Thymus (tissue), 11 donors: Measurements from ENCODE around the gene RASA3. TPM values are rescaled to one million over a fixed set of nuclear protein-coding genes. Genes with fewer than 3 reads are reported as not detected.
A peak's percentile ranks its signal among the peaks of the same experiment; 100 is the strongest.

Source experiments
- DNase-seq, 9 donors: peaks; one replicate each; pipeline ENCODE4 v3.0.0-alpha.2; 2013; ENCODE audit warnings: low spot score in 9 of 9, low read depth in 6 of 9, missing footprints in 1 of 9
- H3K27ac ChIP-seq, 2 donors: one replicate each; pipeline ENCODE4 v1.5.1; 2013; ENCODE audit warnings: control low read depth in 1 of 2, low read depth in 1 of 2, low read length in 1 of 2, mild to moderate bottlenecking in 1 of 2, moderate library complexity in 1 of 2
- H3K27me3 ChIP-seq, 2 donors: one replicate each; pipeline ENCODE4 v1.5.1; 2013; ENCODE audit warnings: low read length in 1 of 2; ENCODE audit not compliant: control insufficient read depth in 2 of 2, insufficient read depth in 1 of 2
- H3K36me3 ChIP-seq, 2 donors: one replicate each; pipeline ENCODE4 v1.5.1; 2013; ENCODE audit warnings: low read length in 1 of 2, mild to moderate bottlenecking in 1 of 2, moderate library complexity in 1 of 2; ENCODE audit not compliant: control insufficient read depth in 2 of 2, insufficient read depth in 2 of 2
- H3K4me1 ChIP-seq, 2 donors: one replicate each; pipeline ENCODE4 v1.5.1; 2013; ENCODE audit warnings: low read length in 2 of 2; ENCODE audit not compliant: control insufficient read depth in 2 of 2, insufficient read depth in 2 of 2
- H3K4me3 ChIP-seq, 2 donors: one replicate each; pipeline ENCODE4 v1.5.1; 2013; ENCODE audit warnings: low read length in 2 of 2, control low read depth in 1 of 2, mild to moderate bottlenecking in 1 of 2
- H3K9me3 ChIP-seq, 2 donors: one replicate each; pipeline ENCODE4 v1.5.1; 2013; ENCODE audit warnings: low read length in 1 of 2, mild to moderate bottlenecking in 1 of 2; ENCODE audit not compliant: control insufficient read depth in 2 of 2, insufficient read depth in 1 of 2
- WGBS: extraction: QIAGEN DNeasy Blood & Tissue Kit; methylation state at CpG from one replicate; pipeline ENCODE4 v1.1.7; 2013; 5-methylcytosine and 5-hydroxymethylcytosine counted together
- polyA plus RNA-seq: library from polyadenylated mRNA; stranded (reverse); fragments of 200-250 nt; gene quantifications from one replicate; pipeline ENCODE4 v1.2.3, GENCODE V29; 2013
- total RNA-seq: library from RNA; stranded (reverse); fragments of 120-200 nt; gene quantifications from one replicate; pipeline ENCODE4 v1.2.4, GENCODE V29; 2013
- donor health status: healthy.

The RASA3 gene
- total and polyA plus RNA-seq, 2 donors, result 23.8 to 25.1 TPM

GRCh38 chr13:114089751-114090400, 42.5 kb downstream of the RASA3 start:
- H3K27me3 ChIP-seq, result no peaks in the 10 kb centered on the region
- H3K4me3 ChIP-seq, result no peak overlapping the region
- H3K4me1 ChIP-seq, result peaks cover 0 to 9% of the 10 kb centered on the region in 2 donors
- DNase-seq, result no peak
- no peak overlapping the region for H3K27ac ChIP-seq
- WGBS, result 93% methylated on average over 25 of the region's 25 CpGs
- H3K9me3 ChIP-seq, result peaks cover 3 to 28% of the 10 kb centered on the region in 2 donors
- peaks cover 0 to 3% of the 10 kb centered on the region in 2 donors for H3K36me3 ChIP-seq

- H3K27ac ChIP-seq, result no peak overlapping the region
- no peak overlapping the region for H3K4me3 ChIP-seq
- WGBS, result 94% methylated on average over 15 of the region's 15 CpGs
- no peaks in the 10 kb centered on the region for H3K27me3 ChIP-seq
- peaks cover 0 to 3% of the 10 kb centered on the region in 2 donors for H3K36me3 ChIP-seq
- peaks cover 0 to 9% of the 10 kb centered on the region in 2 donors for H3K4me1 ChIP-seq
- DNase-seq, result no peak
- H3K9me3 ChIP-seq, result peaks cover 3 to 28% of the 10 kb centered on the region in 2 donors
Observed at GRCh38 chr13:114089341-114089740, 43.1 kb downstream of the RASA3 start.

- Histone ChIP-seq H3K36me3 (peaks cover 0 to 3% of the 10 kb centered on the region in 2 donors), H3K4me1 (peaks cover 0 to 9% of the 10 kb centered on the region in 2 donors), H3K27ac (no peak overlapping the region), H3K9me3 (peaks cover 3 to 28% of the 10 kb centered on the region in 2 donors), H3K27me3 (no peaks in the 10 kb centered on the region), H3K4me3 (no peak overlapping the region)
- 97% methylated on average over 7 of the region's 7 CpGs for WGBS
- DNase-seq, result no peak
Observed at GRCh38 chr13:114088863-114089262, 43.6 kb downstream of the RASA3 start.

GRCh38 chr13:114088234-114088633, 44.2 kb downstream of the RASA3 start:
- Histone ChIP-seq H3K9me3 (peaks cover 3 to 28% of the 10 kb centered on the region in 2 donors), H3K4me1 (peaks cover 0 to 9% of the 10 kb centered on the region in 2 donors), H3K4me3 (no peak overlapping the region), H3K36me3 (peaks cover 0 to 3% of the 10 kb centered on the region in 2 donors), H3K27ac (no peak overlapping the region), H3K27me3 (no peaks in the 10 kb centered on the region)
- no peak for DNase-seq
- WGBS, result 95% methylated on average over 6 of the region's 6 CpGs

- WGBS, result 97% methylated on average over 18 of the region's 18 CpGs
- Histone ChIP-seq H3K9me3 (peaks cover 3 to 28% of the 10 kb centered on the region in 2 donors), H3K4me3 (no peak overlapping the region), H3K36me3 (peaks cover 0 to 3% of the 10 kb centered on the region in 2 donors), H3K4me1 (peaks cover 0 to 11% of the 10 kb centered on the region in 2 donors), H3K27ac (no peak overlapping the region), H3K27me3 (no peaks in the 10 kb centered on the region)
- no peak for DNase-seq
Observed at GRCh38 chr13:114087430-114087829, 45.0 kb downstream of the RASA3 start.

- 95% methylated on average over 23 of the region's 23 CpGs for WGBS
- H3K4me3 ChIP-seq, result no peak overlapping the region
- H3K27ac ChIP-seq, result peak overlapping the region in 1 of 2 donors; percentile 32
- H3K27me3 ChIP-seq, result no peaks in the 10 kb centered on the region
- H3K4me1 ChIP-seq, result peaks cover 0 to 11% of the 10 kb centered on the region in 2 donors
- DNase-seq, result no peak
- H3K36me3 ChIP-seq, result peaks cover 3% of the 10 kb centered on the region in 2 donors
- H3K9me3 ChIP-seq, result peaks cover 3 to 7% of the 10 kb centered on the region in 2 donors
Observed at GRCh38 chr13:114082849-114083645, 49.4 kb downstream of the RASA3 start.

- H3K27me3 ChIP-seq, result no peaks in the 10 kb centered on the region
- H3K9me3 ChIP-seq, result no peaks in the 10 kb centered on the region
- H3K27ac ChIP-seq, result peak overlapping the region in 1 of 2 donors; percentile 32
- H3K4me1 ChIP-seq, result peaks cover 0 to 11% of the 10 kb centered on the region in 2 donors
- H3K4me3 ChIP-seq, result no peak overlapping the region
- DNase-seq, result no peak
- 96% methylated on average over 30 of the region's 30 CpGs for WGBS
- H3K36me3 ChIP-seq, result peaks cover 0 to 3% of the 10 kb centered on the region in 2 donors
Observed at GRCh38 chr13:114081761-114082681, 50.4 kb downstream of the RASA3 start.

- Histone ChIP-seq H3K9me3 (no peaks in the 10 kb centered on the region), H3K4me3 (no peak overlapping the region), H3K27me3 (no peaks in the 10 kb centered on the region), H3K27ac (no peak overlapping the region), H3K4me1 (peaks cover 0 to 11% of the 10 kb centered on the region in 2 donors), H3K36me3 (peaks cover 0 to 5% of the 10 kb centered on the region in 2 donors)
- DNase-seq, result no peak
- WGBS, result 94% methylated on average over 34 of the region's 34 CpGs
Observed at GRCh38 chr13:114080739-114081561, 51.5 kb downstream of the RASA3 start.
